ENCODE data around the gene CAPZA1. TPM values are rescaled to one million over a fixed set of nuclear protein-coding genes. Genes with fewer than 3 reads are reported as not detected.

CAPZA1 gene
- total RNA-seq, 1 experiment from 2014 or later, result 137 TPM

GRCh38 chr1:112672009-112672408 lies 52.4 kb downstream of the CAPZA1 start:
- in situ Hi-C loops (cut with HindIII; ENCODE audit: low pct_unique_long_range_greater_than_20kb, low sequenced_read_pairs), result no loop called here
- DNase-seq (ENCODE audit: low read depth, low spot score), result no peak

- in situ Hi-C loops (cut with HindIII; ENCODE audit: low pct_unique_long_range_greater_than_20kb, low sequenced_read_pairs), result no loop called here
- DNase-seq (ENCODE audit: low read depth, low spot score), result peak; percentile 45
Measured at GRCh38 chr1:112672842-112673241, 53.2 kb downstream of the CAPZA1 start.

GRCh38 chr1:112673592-112674439 lies 54.2 kb downstream of the CAPZA1 start:
- DNase-seq (ENCODE audit: low read depth, low spot score), result peak; percentile 53

GRCh38 chr1:112674440-112674985 lies 54.9 kb downstream of the CAPZA1 start, which contains the start of gene MOV10:
Gene MOV10 (plus strand): TSS chr1:112674659. CDS start chr1:112674913, 254 bp downstream.
- in situ Hi-C loops (cut with HindIII; ENCODE audit: low pct_unique_long_range_greater_than_20kb, low sequenced_read_pairs), result no loop called here
- peak; percentile 77 for DNase-seq (ENCODE audit: low read depth, low spot score)

More at GRCh38 chr1:112673592-112674439, 54.2 kb downstream of the CAPZA1 start:
- in situ Hi-C loops (cut with HindIII; ENCODE audit: low pct_unique_long_range_greater_than_20kb, low sequenced_read_pairs), result no loop called here

GRCh38 chr1:112674986-112675727 lies 55.5 kb downstream of the CAPZA1 start:
- in situ Hi-C loops (cut with HindIII; ENCODE audit: low pct_unique_long_range_greater_than_20kb, low sequenced_read_pairs), result no loop called here
- DNase-seq (ENCODE audit: low read depth, low spot score), result peak; percentile 8

GRCh38 chr1:112675728-112676381 lies 56.2 kb downstream of the CAPZA1 start:
- no peak for DNase-seq (ENCODE audit: low read depth, low spot score)
- in situ Hi-C loops (cut with HindIII; ENCODE audit: low pct_unique_long_range_greater_than_20kb, low sequenced_read_pairs), result no loop called here

- in situ Hi-C loops (cut with HindIII; ENCODE audit: low pct_unique_long_range_greater_than_20kb, low sequenced_read_pairs), result no loop called here
- no peak for DNase-seq (ENCODE audit: low read depth, low spot score)
Measured at GRCh38 chr1:112676543-112676942, 56.9 kb downstream of the CAPZA1 start.

GRCh38 chr1:112677501-112677900 lies 57.9 kb downstream of the CAPZA1 start:
- DNase-seq (ENCODE audit: low read depth, low spot score), result no peak
- in situ Hi-C loops (cut with HindIII; ENCODE audit: low pct_unique_long_range_greater_than_20kb, low sequenced_read_pairs), result no loop called here

- in situ Hi-C loops (cut with HindIII; ENCODE audit: low pct_unique_long_range_greater_than_20kb, low sequenced_read_pairs), result no loop called here
- no peak for DNase-seq (ENCODE audit: low read depth, low spot score)
Measured at GRCh38 chr1:112678605-112679004, 59.0 kb downstream of the CAPZA1 start.

- in situ Hi-C loops (cut with HindIII; ENCODE audit: low pct_unique_long_range_greater_than_20kb, low sequenced_read_pairs), result no loop called here
Measured at GRCh38 chr1:112685913-112686312, 66.3 kb downstream of the CAPZA1 start.

GRCh38 chr1:112686417-112686816 lies 66.8 kb downstream of the CAPZA1 start:
- DNase-seq (ENCODE audit: low read depth, low spot score), result no peak
- in situ Hi-C loops (cut with HindIII; ENCODE audit: low pct_unique_long_range_greater_than_20kb, low sequenced_read_pairs), result no loop called here

More at GRCh38 chr1:112685913-112686312, 66.3 kb downstream of the CAPZA1 start:
- DNase-seq (ENCODE audit: low read depth, low spot score), result no peak

GRCh38 chr1:112686835-112687234 lies 67.2 kb downstream of the CAPZA1 start:
- in situ Hi-C loops (cut with HindIII; ENCODE audit: low pct_unique_long_range_greater_than_20kb, low sequenced_read_pairs), result no loop called here
- no peak for DNase-seq (ENCODE audit: low read depth, low spot score)

- in situ Hi-C loops (cut with HindIII; ENCODE audit: low pct_unique_long_range_greater_than_20kb, low sequenced_read_pairs), result no loop called here
- DNase-seq (ENCODE audit: low read depth, low spot score), result no peak
Measured at GRCh38 chr1:112687361-112687760, 67.7 kb downstream of the CAPZA1 start.

- in situ Hi-C loops (cut with HindIII; ENCODE audit: low pct_unique_long_range_greater_than_20kb, low sequenced_read_pairs), result no loop called here
- no peak for DNase-seq (ENCODE audit: low read depth, low spot score)
Measured at GRCh38 chr1:112687785-112688496, 68.3 kb downstream of the CAPZA1 start.

GRCh38 chr1:112688781-112689193 lies 69.2 kb downstream of the CAPZA1 start:
- no peak for DNase-seq (ENCODE audit: low read depth, low spot score)
- in situ Hi-C loops (cut with HindIII; ENCODE audit: low pct_unique_long_range_greater_than_20kb, low sequenced_read_pairs), result no loop called here

GRCh38 chr1:112689196-112689841 lies 69.7 kb downstream of the CAPZA1 start:
- no peak for DNase-seq (ENCODE audit: low read depth, low spot score)
- in situ Hi-C loops (cut with HindIII; ENCODE audit: low pct_unique_long_range_greater_than_20kb, low sequenced_read_pairs), result no loop called here

GRCh38 chr1:112689842-112690237 lies 70.2 kb downstream of the CAPZA1 start:
- no peak for DNase-seq (ENCODE audit: low read depth, low spot score)
- in situ Hi-C loops (cut with HindIII; ENCODE audit: low pct_unique_long_range_greater_than_20kb, low sequenced_read_pairs), result no loop called here

Data from SK-MEL-5 (cell line).